H54 (cell line): ENCODE measurements around the gene UTP4.
"Not testable (repeated sequence)": the region's sequence is repeated elsewhere in the genome, so short reads cannot be mapped to it uniquely, and the experiment has no call there.

ENCODE experiments used
- DNase-seq: peaks from one replicate; pipeline ENCODE4 v3.0.0; 2011; ENCODE audit warnings: low spot score, mixed read lengths; ENCODE audit not compliant: insufficient read length
- FAIRE-seq: peaks from 3 replicates; lab custom pipeline; 2011; peaks lifted over from hg19 to GRCh38; lab: Jason Lieb, UNC
- POLR2A ChIP-seq: IDR thresholded peaks from 2 replicates; pipeline ENCODE4 v1.6.1; 2011; ENCODE audit warnings: low read depth, mild to moderate bottlenecking, low read length

UTP4 gene

GRCh38 chr16:69115361-69115760 lies 17.1 kb upstream of the UTP4 start:
- DNase-seq (no peak), FAIRE-seq (no peak)
- no peak for TF ChIP-seq POLR2A

GRCh38 chr16:69115837-69116236 lies 16.6 kb upstream of the UTP4 start:
- TF ChIP-seq POLR2A, result no peak
- no peak for FAIRE-seq
- DNase-seq, result no peak

- no peak for DNase-seq
- FAIRE-seq, result no peak
- TF ChIP-seq POLR2A, result no peak
Measured at GRCh38 chr16:69116256-69116875, 16.1 kb upstream of the UTP4 start.

- FAIRE-seq (no peak), DNase-seq (no peak)
- TF ChIP-seq POLR2A, result no peak
Measured at GRCh38 chr16:69116906-69117305, 15.5 kb upstream of the UTP4 start.

- no peak for TF ChIP-seq POLR2A
- no peak for DNase-seq
- FAIRE-seq, result no peak
Measured at GRCh38 chr16:69118468-69118867, 14.0 kb upstream of the UTP4 start.

GRCh38 chr16:69118994-69119393 lies 13.5 kb upstream of the UTP4 start:
- no peak for TF ChIP-seq POLR2A
- DNase-seq (no peak), FAIRE-seq (no peak)

- no peak for TF ChIP-seq POLR2A
- no peak for FAIRE-seq
- no peak for DNase-seq
Measured at GRCh38 chr16:69119536-69119935, 12.9 kb upstream of the UTP4 start.

GRCh38 chr16:69120096-69120664 lies 12.3 kb upstream of the UTP4 start:
- DNase-seq (no peak), FAIRE-seq (no peak)
- TF ChIP-seq POLR2A, result no peak

- FAIRE-seq, result peak; percentile 75
- TF ChIP-seq POLR2A, result no peak
Measured at GRCh38 chr16:69123910-69124309, 8.5 kb upstream of the UTP4 start.

GRCh38 chr16:69124406-69124805 lies 8.0 kb upstream of the UTP4 start:
- FAIRE-seq, DNase-seq: not testable (repeated sequence)

More at GRCh38 chr16:69123910-69124309, 8.5 kb upstream of the UTP4 start:
- peak; percentile 47 for DNase-seq

- not testable (repeated sequence) for FAIRE-seq, DNase-seq
Measured at GRCh38 chr16:69124961-69125360, 7.5 kb upstream of the UTP4 start.

- no peak for TF ChIP-seq POLR2A
- peak; percentile 23 for FAIRE-seq
- DNase-seq, result no peak
Measured at GRCh38 chr16:69126221-69126620, 6.2 kb upstream of the UTP4 start.

- DNase-seq, FAIRE-seq: not testable (repeated sequence)
Measured at GRCh38 chr16:69126801-69127200, 5.6 kb upstream of the UTP4 start.

GRCh38 chr16:69127966-69128510 lies 4.4 kb upstream of the UTP4 start:
- no peak for DNase-seq
- no peak for FAIRE-seq
- TF ChIP-seq POLR2A, result no peak

- no peak for DNase-seq
- peak; percentile 58 for FAIRE-seq
- no peak for TF ChIP-seq POLR2A
Measured at GRCh38 chr16:69130461-69130860, 2.0 kb upstream of the UTP4 start.
